Activated CD4-positive, alpha-beta T cell treated with anti-CD3 and anti-CD28 coated beads for 24 hours (primary cell): ENCODE data around the gene REPIN1.

Experiments
- DNase-seq, 2 donors: peaks; one replicate each; pipeline ENCODE4 v3.0.0-alpha.2; 2020; ENCODE audit warnings: low read depth in 2 of 2

REPIN1 gene

GRCh38 chr7:150360363-150361058, 8.1 kb upstream of the REPIN1 start:
- no peak for DNase-seq

GRCh38 chr7:150361402-150361801, 7.2 kb upstream of the REPIN1 start:
- DNase-seq = no peak

- no peak for DNase-seq
Measured at GRCh38 chr7:150361807-150362621, 6.6 kb upstream of the REPIN1 start.

- DNase-seq = no peak
Measured at GRCh38 chr7:150363370-150363769, 5.3 kb upstream of the REPIN1 start.

GRCh38 chr7:150363872-150364271, 4.8 kb upstream of the REPIN1 start:
- no peak for DNase-seq

- no peak for DNase-seq
Measured at GRCh38 chr7:150365194-150365593, 3.4 kb upstream of the REPIN1 start.

- DNase-seq = no peak
Measured at GRCh38 chr7:150365673-150366398, 2.8 kb upstream of the REPIN1 start.

GRCh38 chr7:150367677-150368095, 936 bp upstream of the REPIN1 start:
- no peak for DNase-seq

- peak; percentile 39 to 40 for DNase-seq
Measured at GRCh38 chr7:150368884-150369747, 494 bp downstream of the REPIN1 start.

GRCh38 chr7:150369748-150370501, 1.3 kb downstream of the REPIN1 start:
- no peak for DNase-seq

- DNase-seq = no peak
Measured at GRCh38 chr7:150370612-150371071, 2.0 kb downstream of the REPIN1 start.

GRCh38 chr7:150371131-150371995, 2.7 kb downstream of the REPIN1 start:
- DNase-seq = no peak

- no peak for DNase-seq
Measured at GRCh38 chr7:150371996-150372270, 3.3 kb downstream of the REPIN1 start.

- no peak for DNase-seq
Measured at GRCh38 chr7:150372271-150373048, 3.8 kb downstream of the REPIN1 start.

- no peak for DNase-seq
Measured at GRCh38 chr7:150373049-150373801, 4.6 kb downstream of the REPIN1 start.

- DNase-seq = no peak
Measured at GRCh38 chr7:150374026-150374425, 5.4 kb downstream of the REPIN1 start.

GRCh38 chr7:150374472-150374871, 5.8 kb downstream of the REPIN1 start:
- no peak for DNase-seq
